ENCODE measurements around the gene SDK1. TPM values are rescaled to one million over a fixed set of nuclear protein-coding genes. Genes with fewer than 3 reads are reported as not detected.

SDK1 gene
- total and polyA plus RNA-seq, 10 of the 15 experiments (the other 5 are each of a cell fraction or from before 2014, with no cell fraction given), result 0.14 to 0.33 TPM; not detected in 8

- H3K36me3 ChIP-seq (ENCODE audit: control insufficient read depth in 2 of 2, insufficient read depth in 2 of 2, low read length in 1 of 2), result no peaks in the 10 kb centered on the region
- TF ChIP-seq SREBF2 (IDR thresholded peaks at IDR 0.05; ENCODE audit: low read length) (no peak), SP1 (IDR thresholded peaks at IDR 0.05; ENCODE audit: low read depth, low read length) (no peak), CHD2 (IDR thresholded peaks at IDR 0.05; ENCODE audit: borderline replicate concordance, low read depth, low read length) (no peak), MTA3 (IDR thresholded peaks at IDR 0.05; ENCODE audit: borderline replicate concordance, low read length) (no peak), ZNF207 (IDR thresholded peaks at IDR 0.05; ENCODE audit: borderline replicate concordance) (no peak), SMC3 (IDR thresholded peaks at IDR 0.05; ENCODE audit: borderline replicate concordance, low read length) (no peak), RFX5 (IDR thresholded peaks at IDR 0.05; ENCODE audit: low read depth, low read length) (no peak), GATAD2B (conservative IDR thresholded peaks at IDR 0.05; ENCODE audit: low read depth) (no peak), NRF1 (conservative IDR thresholded peaks at IDR 0.05; ENCODE audit: low read depth, low read length) (no peak), EGR1 (IDR thresholded peaks at IDR 0.05; ENCODE audit: borderline replicate concordance in 1 of 2, low read depth in 2 of 2, low read length in 2 of 2) (no peak), ZNF592 (IDR thresholded peaks at IDR 0.05) (no peak)
- no peak overlapping the region for H3K4me2 ChIP-seq (ENCODE audit: control insufficient read depth, insufficient read depth)
- H4K20me1 ChIP-seq (ENCODE audit: control insufficient read depth, insufficient read depth), result no peaks in the 10 kb centered on the region
- no peak for ATAC-seq
- H3K9me3 ChIP-seq (replicated peaks; ENCODE audit: control insufficient read depth, insufficient read depth, low read length), result no peaks in the 10 kb centered on the region
- H3K27me3 ChIP-seq (replicated peaks in 1 of 2; ENCODE audit: control insufficient read depth in 2 of 2, insufficient read depth in 2 of 2, low read length in 1 of 2), result no peaks in the 10 kb centered on the region
- ChIA-PET CTCF (no interaction called here), POLR2A (no interaction called here), RAD21 (ENCODE audit: unreplicated experiment) (no interaction called here), SMC1A (ENCODE audit: uncharacterized antibody, unreplicated experiment) (interaction anchor here (1.1 kb wide), 1 partner anchor 12 kb away, joined by 4 read pairs; no protein-coding TSS in a partner anchor)
- H3K4me3 ChIP-seq, result no peak overlapping the region
- 31% methylated on average over 5 of the region's 5 CpGs for WGBS (ENCODE audit: insufficient coverage, insufficient replicate concordance, low lambda C conversion rate, missing lambda C conversion rate)
- no peaks in the 10 kb centered on the region for H3K4me1 ChIP-seq (ENCODE audit: control insufficient read depth, insufficient read depth, low read length)
- H3K27ac ChIP-seq (ENCODE audit: control insufficient read depth, insufficient read depth), result no peak overlapping the region
- in situ Hi-C loops (cut with MboI), result no loop called here
- no peaks in the 10 kb centered on the region for H3K79me2 ChIP-seq (ENCODE audit: control insufficient read depth, insufficient read depth, low read length)
- intact Hi-C loops (cut with micrococcal nuclease; ENCODE audit: unreplicated experiment), result no loop called here
- no TSS peak for BruUV-seq (replicated peaks)
- H3K9ac ChIP-seq (ENCODE audit: control insufficient read depth, insufficient read depth, low read length), result no peak overlapping the region
- FAIRE-seq, result no peak
- no peak for DNase-seq (ENCODE audit: low read depth, low spot score)
- no peak overlapping the region for H2AFZ ChIP-seq (ENCODE audit: control insufficient read depth, low read depth, low read length)
Observed at GRCh38 chr7:3561932-3562331, 260.9 kb downstream of the SDK1 start.

All from GM12878 (cell line).